Activated B cell treated with CpG ODN at 0.5 μM for 24 hours (primary cell): ENCODE data around the gene FAM78A. TPM values are rescaled to one million over a fixed set of nuclear protein-coding genes. Genes with fewer than 3 reads are reported as not detected.

Source experiments
- ATAC-seq: fragments of 200-7000 bp; cut with Tn5 transposase; one replicate; pipeline ENCODE4 v1.10.0; 2021; ENCODE audit warnings: low read depth, mild to moderate bottlenecking, moderate library complexity
- CTCF ChIA-PET: fragments of 350-600 bp; sonication (Branson Sonifier 250); formaldehyde crosslinking; loops from one replicate; lab custom pipeline; 2021; ENCODE audit warnings: antibody characterized with exemption; lab: Charles Lee
- POLR2A ChIA-PET: fragments of 350-600 bp; sonication (Branson Sonifier 250); formaldehyde crosslinking; loops from one replicate; lab custom pipeline; 2021; ENCODE audit warnings: antibody characterized with exemption; lab: Charles Lee
- DNase-seq: peaks from one replicate; pipeline ENCODE4 v3.0.0; 2022
- H3K27ac Mint-ChIP-seq: one replicate; pipeline ENCODE4 v1.8.0; 2020; ENCODE audit warnings: mixed read lengths
- H3K27me3 Mint-ChIP-seq: one replicate; pipeline ENCODE4 v1.8.0; 2021; ENCODE audit warnings: mixed read lengths
- H3K36me3 Mint-ChIP-seq: one replicate; pipeline ENCODE4 v1.8.0; 2021; ENCODE audit warnings: low read depth, mixed read lengths
- H3K4me1 Mint-ChIP-seq: one replicate; pipeline ENCODE4 v1.8.0; 2021; ENCODE audit warnings: mixed read lengths
- H3K4me3 Mint-ChIP-seq: one replicate; pipeline ENCODE4 v1.8.0; 2020; ENCODE audit warnings: mild to moderate bottlenecking, mixed read lengths
- H3K9me3 Mint-ChIP-seq: one replicate; pipeline ENCODE4 v1.8.0; 2020; ENCODE audit warnings: mixed read lengths
- CTCF ChIP-seq: fragments of 200-600 bp; IDR thresholded peaks from one replicate; pipeline ENCODE4 v1.8.0; 2022; ENCODE audit warnings: antibody characterized with exemption, mild to moderate bottlenecking
- intact Hi-C: fragments of 100-400 bp; cut with micrococcal nuclease; formaldehyde crosslinking; loops from one replicate; pipeline ENCODE4 v1.15.1; 2024
- total RNA-seq: library from RNA; stranded (reverse); gene quantifications from 2 replicates; pipeline ENCODE4 v1.2.3, GENCODE V29; 2022

FAM78A gene
- total RNA-seq, 1 donor from 2014 or later, result 22.9 TPM

GRCh38 chr9:131319486-131319885, 43.2 kb upstream of the FAM78A start:
- POLR2A ChIA-PET, result no interaction called here
- ATAC-seq (no peak), DNase-seq (no peak)
- CTCF ChIA-PET, result no interaction called here
- peaks cover 10% of the 10 kb centered on the region for H3K27me3 Mint-ChIP-seq
- no peak for TF ChIP-seq CTCF
- no peak overlapping the region for H3K4me3 Mint-ChIP-seq
- no peaks in the 10 kb centered on the region for H3K36me3 Mint-ChIP-seq
- no peaks in the 10 kb centered on the region for H3K9me3 Mint-ChIP-seq
- intact Hi-C loops, result no loop called here
- no peaks in the 10 kb centered on the region for H3K4me1 Mint-ChIP-seq
- no peak overlapping the region for H3K27ac Mint-ChIP-seq

GRCh38 chr9:131318231-131319085, 42.1 kb upstream of the FAM78A start:
- no peaks in the 10 kb centered on the region for H3K9me3 Mint-ChIP-seq
- CTCF ChIA-PET, result interaction anchor here (0.6 kb wide), 1 partner anchor 57 kb away, joined by 3 read pairs; no protein-coding TSS in a partner anchor
- intact Hi-C loops, result no loop called here
- DNase-seq (no peak), ATAC-seq (no peak)
- POLR2A ChIA-PET, result no interaction called here
- peaks cover 11% of the 10 kb centered on the region for H3K27me3 Mint-ChIP-seq
- H3K4me3 Mint-ChIP-seq, result no peak overlapping the region
- TF ChIP-seq CTCF, result no peak
- no peak overlapping the region for H3K27ac Mint-ChIP-seq
- no peaks in the 10 kb centered on the region for H3K36me3 Mint-ChIP-seq
- H3K4me1 Mint-ChIP-seq, result no peaks in the 10 kb centered on the region

GRCh38 chr9:131312822-131313770, 36.8 kb upstream of the FAM78A start:
- CTCF ChIA-PET, result no interaction called here
- Mint-ChIP-seq H3K27me3 (peaks cover 11% of the 10 kb centered on the region), H3K4me3 (no peak overlapping the region), H3K27ac (no peak overlapping the region), H3K4me1 (peaks cover 10% of the 10 kb centered on the region), H3K36me3 (no peaks in the 10 kb centered on the region), H3K9me3 (no peaks in the 10 kb centered on the region)
- POLR2A ChIA-PET, result interaction anchor here (0.7 kb wide), 1 partner anchor 10 kb away, joined by 4 read pairs; no protein-coding TSS in a partner anchor
- TF ChIP-seq CTCF, result no peak
- ATAC-seq (no peak), DNase-seq (no peak)
- intact Hi-C loops, result no loop called here

GRCh38 chr9:131312246-131312645, 35.9 kb upstream of the FAM78A start:
- POLR2A ChIA-PET, result no interaction called here
- DNase-seq, result no peak
- H3K36me3 Mint-ChIP-seq, result no peaks in the 10 kb centered on the region
- ATAC-seq, result no peak
- H3K27me3 Mint-ChIP-seq, result peaks cover 8% of the 10 kb centered on the region
- no peak overlapping the region for H3K27ac Mint-ChIP-seq
- CTCF ChIA-PET, result no interaction called here
- intact Hi-C loops, result no loop called here
- no peak overlapping the region for H3K4me3 Mint-ChIP-seq
- no peaks in the 10 kb centered on the region for H3K9me3 Mint-ChIP-seq
- no peak for TF ChIP-seq CTCF
- peaks cover 10% of the 10 kb centered on the region for H3K4me1 Mint-ChIP-seq
